Measurements from ENCODE around the gene FGGY.

Gene FGGY

DNA sequence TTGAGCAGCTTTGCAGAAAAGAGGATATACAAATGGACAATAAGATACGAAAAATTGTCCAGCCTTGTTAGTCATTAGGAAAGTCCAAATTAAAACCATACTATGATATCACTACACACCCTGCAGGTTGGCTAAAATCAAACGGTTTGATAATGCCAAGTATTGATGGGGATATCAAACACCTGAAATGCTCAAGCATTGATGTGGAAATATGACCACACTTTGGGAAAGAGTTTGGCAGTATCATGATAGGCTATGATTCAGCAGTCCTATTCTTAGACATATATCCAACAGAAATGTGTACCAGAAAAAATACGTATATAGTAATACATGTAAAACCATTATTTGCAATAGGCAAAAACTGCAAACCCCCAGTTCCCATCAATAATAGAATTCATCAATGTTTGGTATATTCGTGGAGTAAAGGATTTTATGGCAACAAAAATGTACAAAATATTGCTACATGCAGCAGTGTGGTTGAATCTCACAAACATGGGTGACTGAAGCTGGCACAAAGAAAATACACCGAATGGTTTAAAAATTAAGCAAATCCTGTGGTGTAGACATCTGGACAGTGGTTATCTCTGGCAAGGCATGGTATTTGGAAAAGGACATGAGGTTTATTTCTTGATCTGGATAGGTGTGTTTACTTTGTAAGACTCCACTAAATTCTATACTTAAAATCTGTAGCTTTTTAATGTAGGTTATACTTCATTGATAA lies 243.2 kb downstream of the FGGY start:
- TF ChIP-seq, protein P1, sequence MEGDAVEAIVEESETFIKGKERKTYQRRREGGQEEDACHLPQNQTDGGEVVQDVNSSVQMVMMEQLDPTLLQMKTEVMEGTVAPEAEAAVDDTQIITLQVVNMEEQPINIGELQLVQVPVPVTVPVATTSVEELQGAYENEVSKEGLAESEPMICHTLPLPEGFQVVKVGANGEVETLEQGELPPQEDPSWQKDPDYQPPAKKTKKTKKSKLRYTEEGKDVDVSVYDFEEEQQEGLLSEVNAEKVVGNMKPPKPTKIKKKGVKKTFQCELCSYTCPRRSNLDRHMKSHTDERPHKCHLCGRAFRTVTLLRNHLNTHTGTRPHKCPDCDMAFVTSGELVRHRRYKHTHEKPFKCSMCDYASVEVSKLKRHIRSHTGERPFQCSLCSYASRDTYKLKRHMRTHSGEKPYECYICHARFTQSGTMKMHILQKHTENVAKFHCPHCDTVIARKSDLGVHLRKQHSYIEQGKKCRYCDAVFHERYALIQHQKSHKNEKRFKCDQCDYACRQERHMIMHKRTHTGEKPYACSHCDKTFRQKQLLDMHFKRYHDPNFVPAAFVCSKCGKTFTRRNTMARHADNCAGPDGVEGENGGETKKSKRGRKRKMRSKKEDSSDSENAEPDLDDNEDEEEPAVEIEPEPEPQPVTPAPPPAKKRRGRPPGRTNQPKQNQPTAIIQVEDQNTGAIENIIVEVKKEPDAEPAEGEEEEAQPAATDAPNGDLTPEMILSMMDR (IDR thresholded peaks at IDR 0.05; ENCODE audit: borderline replicate concordance, control extremely low read depth, extremely low read depth, insufficient read depth, missing control alignments), result no peak
- in situ Hi-C loops (cut with MboI; ENCODE audit: low sequenced_read_pairs, unreplicated experiment), result no loop called here
- DNase-seq (ENCODE audit: low spot score), result no peak

DNA sequence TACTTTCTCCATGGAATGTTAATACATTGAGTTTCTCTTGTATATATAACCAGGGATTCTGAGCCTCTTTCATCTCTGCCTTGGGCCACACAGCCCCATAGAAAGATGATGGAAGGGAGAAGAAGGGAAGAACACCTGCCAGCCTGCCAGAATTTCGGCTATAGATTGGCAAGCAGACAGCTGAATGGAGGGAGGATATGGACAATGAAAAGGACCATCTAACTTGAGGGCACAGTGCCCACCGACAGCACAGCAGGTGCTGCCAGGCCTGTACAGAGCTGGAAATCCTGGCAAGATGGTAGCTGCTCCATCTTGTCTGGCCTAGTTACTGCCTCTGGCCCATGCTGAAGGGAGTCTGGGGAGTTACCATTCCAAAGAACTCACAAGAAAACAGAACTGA lies 244.3 kb downstream of the FGGY start:
- TF ChIP-seq, protein P1 (IDR thresholded peaks at IDR 0.05; ENCODE audit: borderline replicate concordance, control extremely low read depth, extremely low read depth, insufficient read depth, missing control alignments), result no peak
- no peak for DNase-seq (ENCODE audit: low spot score)
- in situ Hi-C loops (cut with MboI; ENCODE audit: low sequenced_read_pairs, unreplicated experiment), result no loop called here

DNA sequence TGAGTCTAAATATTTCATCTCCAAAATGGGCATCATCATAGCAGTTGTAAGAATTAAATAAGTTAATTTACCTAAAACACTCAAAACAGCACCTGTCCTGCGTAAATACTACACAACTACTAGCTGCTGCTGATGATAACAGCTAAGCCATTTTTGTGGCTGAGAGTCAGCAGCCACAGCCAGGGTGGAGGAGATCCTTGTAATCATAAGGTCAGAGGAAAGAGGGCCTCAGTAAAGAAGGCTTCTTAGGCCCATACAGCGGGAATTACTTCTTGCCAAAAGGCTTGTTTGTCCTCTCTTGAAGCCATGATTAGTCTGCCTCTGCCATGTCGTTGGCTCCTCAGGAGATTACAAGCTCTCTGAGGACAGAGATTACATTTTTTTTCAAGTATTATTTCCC lies 245.0 kb downstream of the FGGY start:
- in situ Hi-C loops (cut with MboI; ENCODE audit: low sequenced_read_pairs, unreplicated experiment), result no loop called here
- TF ChIP-seq, protein P1 (IDR thresholded peaks at IDR 0.05; ENCODE audit: borderline replicate concordance, control extremely low read depth, extremely low read depth, insufficient read depth, missing control alignments), result no peak
- no peak for DNase-seq (ENCODE audit: low spot score)

DNA sequence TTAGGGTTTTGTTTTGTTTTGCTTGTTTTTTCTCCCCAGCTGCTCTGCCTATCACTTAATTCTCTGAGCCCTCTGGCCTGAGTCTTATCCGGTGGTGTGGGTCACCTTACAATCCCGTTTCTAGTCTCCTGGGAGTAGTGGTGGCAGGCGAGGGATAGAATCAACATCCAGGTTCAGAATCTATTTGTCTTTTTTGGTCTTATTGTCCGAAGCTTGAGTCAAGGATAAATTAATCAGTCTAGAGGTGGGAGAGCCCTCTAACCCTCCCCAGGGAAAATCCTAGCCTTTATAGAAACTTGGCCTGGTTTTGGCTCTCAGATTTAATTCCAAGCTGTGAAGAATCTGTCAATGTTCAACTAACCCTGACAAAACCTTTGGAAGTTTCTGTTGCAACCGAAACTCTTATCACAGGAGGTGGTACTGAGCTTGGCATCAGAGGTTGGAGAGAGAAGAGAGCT lies 246.3 kb downstream of the FGGY start:
- no peak for DNase-seq (ENCODE audit: low spot score)
- in situ Hi-C loops (cut with MboI; ENCODE audit: low sequenced_read_pairs, unreplicated experiment), result no loop called here
- TF ChIP-seq, protein P1 (IDR thresholded peaks at IDR 0.05; ENCODE audit: borderline replicate concordance, control extremely low read depth, extremely low read depth, insufficient read depth, missing control alignments), result no peak

DNA sequence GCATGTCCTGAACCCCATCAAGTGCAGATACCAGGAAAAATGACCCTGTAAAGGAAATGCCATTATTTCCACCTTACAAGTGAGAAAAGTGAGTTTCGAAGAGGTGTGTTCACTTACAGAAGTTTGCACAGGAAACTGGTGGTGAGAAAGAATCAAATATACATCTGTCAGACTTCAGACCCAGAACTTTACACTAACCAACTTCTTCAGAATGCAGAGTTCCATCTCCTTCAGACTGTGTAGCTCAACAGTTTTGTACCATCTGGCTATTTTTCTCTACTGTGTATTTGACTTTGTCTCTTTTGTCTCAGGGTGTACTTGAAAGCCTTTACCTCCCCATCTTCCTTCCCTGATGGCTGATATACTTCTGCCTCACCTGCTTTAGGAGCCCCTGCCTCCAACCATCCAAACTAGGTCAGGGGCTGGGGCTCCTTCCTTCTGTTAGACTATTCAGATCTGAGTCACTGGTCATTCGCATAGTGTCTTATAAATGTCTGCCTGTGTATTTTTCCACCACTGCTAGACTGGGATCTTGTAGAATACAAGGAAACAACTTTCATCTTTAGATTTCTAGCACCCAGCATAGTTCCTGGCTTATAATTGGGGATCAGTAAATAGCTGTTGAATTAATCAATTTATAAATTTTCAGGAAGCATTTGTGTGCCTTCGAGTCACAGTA lies 247.9 kb downstream of the FGGY start:
- no peak for DNase-seq (ENCODE audit: low spot score)
- in situ Hi-C loops (cut with MboI; ENCODE audit: low sequenced_read_pairs, unreplicated experiment), result no loop called here
- TF ChIP-seq, protein P1 (IDR thresholded peaks at IDR 0.05; ENCODE audit: borderline replicate concordance, control extremely low read depth, extremely low read depth, insufficient read depth, missing control alignments), result no peak

DNA sequence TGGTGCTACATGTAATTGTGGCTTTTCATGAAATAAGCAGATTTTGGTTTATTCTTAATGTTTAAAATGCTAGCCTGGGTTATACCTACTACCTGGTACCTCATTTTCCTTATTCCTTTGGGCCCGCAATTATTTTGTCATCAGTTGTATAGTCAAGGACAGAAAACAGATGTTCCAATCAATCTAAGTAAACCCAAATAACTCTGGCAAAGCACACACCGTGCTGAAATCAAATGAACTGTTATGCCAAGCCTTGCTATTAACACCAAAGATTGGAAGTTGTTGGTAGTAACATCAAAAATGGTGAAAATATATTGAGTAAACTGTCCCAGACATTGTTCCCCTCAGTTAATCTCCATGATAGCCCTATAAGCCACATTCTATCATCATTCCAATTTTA lies 248.9 kb downstream of the FGGY start:
- in situ Hi-C loops (cut with MboI; ENCODE audit: low sequenced_read_pairs, unreplicated experiment), result no loop called here
- DNase-seq (ENCODE audit: low spot score), result no peak
- TF ChIP-seq, protein P1 (IDR thresholded peaks at IDR 0.05; ENCODE audit: borderline replicate concordance, control extremely low read depth, extremely low read depth, insufficient read depth, missing control alignments), result no peak

All from GM13976 (cell line).